ENCODE results near the gene INPP5B.
"Not testable (repeated sequence)": the region's sequence is repeated elsewhere in the genome, so short reads cannot be mapped to it uniquely, and the experiment has no call there.

INPP5B gene

DNA sequence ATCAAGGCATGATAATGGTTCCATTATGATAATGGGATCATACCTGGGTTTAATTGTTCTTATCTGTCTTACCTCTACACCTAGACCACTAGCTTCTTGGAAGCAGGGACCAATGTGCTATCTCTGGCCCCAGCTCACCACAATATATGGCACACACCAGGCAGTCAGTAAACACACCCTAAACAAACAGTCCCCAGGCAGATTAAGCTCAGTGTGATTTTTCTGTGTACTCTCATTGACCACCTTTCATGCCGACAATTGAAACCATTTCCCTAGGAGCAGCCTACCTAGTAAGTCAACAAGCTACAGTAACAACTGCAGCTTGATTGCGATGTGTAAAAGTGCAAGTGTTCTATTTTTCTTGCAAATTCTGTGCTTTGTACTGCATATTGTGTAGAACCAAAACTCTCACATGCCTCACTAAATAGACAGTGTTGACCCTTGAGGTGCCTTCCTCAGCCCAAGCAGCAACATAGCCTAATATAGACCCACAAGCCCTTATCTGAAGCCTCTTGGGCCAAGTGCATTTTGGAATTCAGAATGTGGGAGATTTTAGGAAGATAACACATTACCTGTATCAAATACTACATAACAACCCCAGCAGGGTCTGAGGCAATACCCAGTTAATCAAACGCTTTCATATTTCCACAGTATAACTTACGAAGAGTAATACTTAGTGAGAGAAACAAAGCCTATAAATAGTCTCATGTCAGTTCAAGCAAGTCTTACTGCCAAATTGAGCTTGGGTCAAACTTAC is 32.0 kb downstream of the INPP5B start:
- no peak for DNase-seq (ENCODE audit: low read depth in 2 of 2)

DNA sequence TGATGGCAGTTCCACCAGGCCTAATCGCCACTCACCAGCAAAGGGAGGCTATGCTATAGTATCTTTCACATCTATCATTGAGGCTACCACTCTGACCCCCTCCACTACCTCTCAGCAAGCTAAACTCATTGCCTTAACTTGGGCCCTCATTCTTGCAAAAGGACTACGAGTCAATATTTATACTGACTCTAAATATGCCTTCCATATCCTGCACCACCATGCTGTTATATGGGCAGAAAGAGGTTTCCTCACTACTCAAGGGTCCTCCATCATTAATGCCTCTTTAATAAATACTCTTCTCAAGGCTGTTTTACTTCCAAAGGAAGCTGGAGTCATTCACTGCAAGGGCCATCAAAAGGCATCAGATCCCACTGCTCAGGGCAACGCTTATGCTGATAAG is 35.4 kb downstream of the INPP5B start:
- DNase-seq (ENCODE audit: low read depth in 2 of 2) = not testable (repeated sequence)

DNA sequence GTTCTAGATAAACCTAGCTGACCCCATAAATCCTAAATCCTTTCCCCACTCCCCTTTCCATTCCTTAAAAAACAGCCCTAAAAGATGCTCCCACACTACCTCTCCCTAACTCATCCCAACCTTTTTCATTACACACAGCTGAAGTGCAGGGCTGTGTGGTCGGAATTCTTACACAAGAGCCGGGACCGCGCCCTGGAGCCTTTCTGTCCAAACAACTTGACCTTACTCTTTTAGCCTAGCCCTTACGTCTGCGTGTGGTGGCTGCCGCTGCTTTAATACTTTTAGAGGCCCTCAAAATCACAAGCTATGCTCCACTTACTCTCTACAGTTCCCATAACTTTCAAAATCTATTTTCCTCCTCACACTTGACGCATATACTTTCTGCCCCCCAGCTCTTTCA is 36.0 kb downstream of the INPP5B start:
- DNase-seq (ENCODE audit: low read depth in 2 of 2) = not testable (repeated sequence)

DNA sequence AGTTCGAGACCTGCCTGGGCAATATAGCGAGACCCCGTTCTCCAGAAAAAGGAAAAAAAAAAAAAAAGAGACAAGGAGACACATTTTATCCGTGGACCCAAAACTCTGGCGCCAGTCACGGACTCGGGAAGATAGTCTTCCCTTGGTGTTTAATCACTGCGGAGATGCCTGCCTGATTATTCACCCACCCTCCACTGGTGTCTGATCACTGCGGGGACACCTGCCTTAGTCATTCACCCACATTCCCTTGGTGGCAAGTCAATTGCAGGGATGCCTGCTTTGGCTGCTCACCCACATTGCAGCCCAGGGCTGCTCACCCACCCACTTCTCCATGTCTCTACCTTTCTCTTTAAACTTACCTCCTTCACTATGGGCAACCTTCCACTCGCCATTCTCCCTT is 38.3 kb downstream of the INPP5B start:
- DNase-seq (ENCODE audit: low read depth in 2 of 2) = not testable (repeated sequence)

DNA sequence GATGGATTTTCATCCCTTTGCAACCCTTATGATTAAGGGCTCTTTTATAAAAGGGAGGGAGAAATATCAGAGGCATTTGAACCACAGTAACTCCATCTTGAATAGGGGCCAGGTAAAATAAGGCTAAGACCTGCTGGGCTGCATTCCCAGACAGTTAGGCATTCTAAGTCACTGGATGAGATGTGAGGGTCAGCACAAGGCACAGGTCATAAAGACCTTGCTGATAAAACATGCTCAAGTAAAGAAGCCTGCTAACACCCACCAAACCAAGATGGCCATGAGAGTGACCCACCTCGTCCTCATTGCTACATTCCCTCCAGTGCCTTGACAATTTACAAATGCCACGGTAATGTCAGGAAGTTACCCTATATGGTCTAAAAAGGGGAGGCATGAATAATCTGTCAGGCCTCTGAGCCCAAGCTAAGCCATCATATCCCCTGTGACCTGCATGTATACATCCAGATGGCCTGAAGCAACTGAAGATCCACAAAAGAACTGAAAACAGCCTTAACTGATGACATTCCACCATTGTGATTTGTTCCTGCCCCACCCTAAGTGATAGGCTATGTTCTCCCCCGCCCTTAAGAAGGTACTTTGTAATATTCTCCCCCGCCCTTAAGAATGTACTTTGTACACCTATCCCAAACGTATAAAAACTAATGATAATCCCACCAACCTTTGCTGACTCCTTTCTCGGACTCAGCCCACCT is 39.3 kb downstream of the INPP5B start:
- not testable (repeated sequence) for DNase-seq (ENCODE audit: low read depth in 2 of 2)

DNA sequence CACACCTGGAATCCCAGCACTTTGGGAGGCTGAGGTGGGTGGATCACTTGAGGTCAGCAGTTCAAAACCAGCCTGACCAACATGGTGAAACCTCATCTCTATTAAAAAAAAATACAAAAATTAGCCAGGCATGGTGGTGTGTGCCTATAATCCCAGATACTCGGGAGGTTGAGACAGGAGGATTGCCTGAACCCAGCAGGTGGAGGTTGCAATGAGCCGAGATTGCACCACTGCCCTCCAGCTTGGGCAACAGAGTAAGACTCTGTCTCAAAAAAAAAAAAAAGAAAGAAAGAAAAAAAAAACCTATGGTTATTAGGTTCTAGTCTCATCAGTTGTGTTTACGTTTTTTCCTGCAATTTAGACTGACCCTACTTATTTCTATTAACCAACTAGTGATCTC is 40.3 kb downstream of the INPP5B start:
- not testable (repeated sequence) for DNase-seq (ENCODE audit: low read depth in 2 of 2)

DNA sequence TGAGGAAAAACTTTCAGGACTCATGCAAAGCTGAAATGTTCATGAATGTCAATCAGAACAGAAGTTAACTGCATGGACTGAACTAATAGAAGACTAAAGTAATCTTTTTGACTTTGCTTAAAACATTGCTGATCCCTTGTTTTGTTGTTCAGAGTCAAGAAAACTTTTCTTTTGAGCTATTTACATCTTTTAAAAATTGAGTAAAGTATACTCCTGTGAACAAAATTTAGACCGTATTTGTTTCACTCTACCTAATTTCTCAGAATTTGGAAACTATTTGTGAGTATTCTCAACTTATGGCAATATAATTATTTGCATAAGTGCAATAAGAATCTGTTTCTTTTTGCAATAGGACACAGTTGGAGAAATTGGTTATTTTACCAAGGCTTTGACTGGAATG is 41.1 kb downstream of the INPP5B start:
- DNase-seq (ENCODE audit: low read depth in 2 of 2) = no peak

DNA sequence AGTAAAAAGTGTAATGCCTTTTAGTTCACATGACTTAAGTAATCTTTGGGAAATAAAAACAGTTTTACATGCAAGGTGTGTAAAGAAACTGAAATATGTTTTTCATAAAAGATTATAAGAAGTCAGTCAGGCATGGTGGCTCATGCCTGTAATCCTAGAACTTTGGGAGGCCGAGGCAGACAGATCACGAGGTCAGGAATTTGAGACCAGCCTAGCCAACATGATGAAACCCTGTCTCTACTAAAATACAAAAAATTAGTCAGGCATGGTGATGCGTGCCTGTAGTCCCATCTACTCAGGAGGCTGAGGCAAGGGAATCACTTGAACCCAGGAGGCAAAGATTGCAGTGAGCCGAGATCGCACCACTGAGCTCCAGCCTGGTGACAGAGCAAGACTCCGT is 42.9 kb downstream of the INPP5B start:
- DNase-seq (ENCODE audit: low read depth in 2 of 2) = not testable (repeated sequence)

DNA sequence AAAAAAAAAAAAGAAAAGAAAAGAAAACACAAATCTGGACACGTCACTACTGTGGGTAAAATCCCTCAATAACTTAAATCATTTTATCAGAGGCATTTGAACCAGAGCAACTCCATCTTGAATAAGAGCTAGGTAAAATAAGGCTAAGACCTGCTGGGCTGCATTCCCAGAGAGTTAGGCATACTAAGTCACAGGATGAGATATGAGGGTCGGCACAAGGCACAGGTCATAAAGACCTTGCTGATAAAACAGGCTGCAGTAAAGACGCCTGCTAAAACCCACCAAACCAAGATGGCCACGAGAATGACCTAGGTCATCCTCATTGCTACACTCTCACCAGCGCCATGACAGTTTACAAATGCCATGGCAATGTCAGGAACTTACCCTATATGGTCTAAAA is 43.9 kb downstream of the INPP5B start:
- no peak for DNase-seq (ENCODE audit: low read depth in 2 of 2)

DNA sequence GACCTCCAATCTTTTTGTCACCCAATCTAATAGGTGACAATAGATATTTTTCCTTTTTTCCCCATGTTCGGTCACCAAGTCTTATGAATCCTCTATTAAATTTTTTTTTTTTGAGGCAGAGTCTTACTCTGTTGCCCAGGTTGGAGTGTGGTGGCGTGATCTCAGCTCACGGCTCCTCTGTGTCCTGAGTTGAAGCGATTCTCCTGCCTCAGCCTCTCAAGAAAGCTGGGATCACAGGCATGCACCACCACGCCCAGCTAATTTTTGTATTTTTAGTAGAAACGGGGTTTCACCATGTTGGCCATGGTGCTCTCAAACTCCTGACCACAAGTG is 45.0 kb downstream of the INPP5B start:
- no peak for DNase-seq (ENCODE audit: low read depth in 2 of 2)

DNA sequence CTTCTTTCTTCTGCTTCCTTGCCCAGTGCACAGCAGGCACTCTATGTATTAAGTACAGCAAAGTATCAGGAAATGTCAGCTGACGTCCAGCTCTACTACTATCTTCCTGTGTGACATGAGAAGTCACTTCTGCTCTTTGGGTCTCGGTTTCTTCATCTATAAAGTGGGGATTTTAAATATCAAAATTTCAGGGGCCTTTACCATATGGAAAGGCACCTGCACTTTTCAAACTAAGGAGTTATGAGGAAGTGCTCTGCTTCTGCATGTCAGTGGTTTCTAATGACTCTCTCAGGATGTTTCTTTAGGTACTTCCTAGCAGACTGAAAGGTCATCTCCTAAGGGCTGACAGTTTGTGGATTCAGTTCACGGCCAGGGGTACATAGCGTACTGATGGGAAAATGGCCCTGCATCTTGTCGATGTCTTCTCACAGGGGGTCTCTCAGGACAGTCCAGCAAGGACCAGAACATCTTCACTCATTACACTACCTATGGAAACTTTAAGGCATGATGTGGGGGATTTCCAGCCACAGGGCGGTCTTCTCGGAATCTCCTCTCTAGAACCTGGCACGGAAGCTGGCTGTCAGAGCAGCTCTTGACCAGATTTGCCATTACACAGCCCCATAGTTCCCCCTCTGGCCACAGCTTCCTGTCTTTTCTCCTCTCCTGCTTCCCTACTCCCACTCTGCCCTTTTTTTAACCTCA is 45.5 kb downstream of the INPP5B start:
- DNase-seq (ENCODE audit: low read depth in 2 of 2) = no peak

DNA sequence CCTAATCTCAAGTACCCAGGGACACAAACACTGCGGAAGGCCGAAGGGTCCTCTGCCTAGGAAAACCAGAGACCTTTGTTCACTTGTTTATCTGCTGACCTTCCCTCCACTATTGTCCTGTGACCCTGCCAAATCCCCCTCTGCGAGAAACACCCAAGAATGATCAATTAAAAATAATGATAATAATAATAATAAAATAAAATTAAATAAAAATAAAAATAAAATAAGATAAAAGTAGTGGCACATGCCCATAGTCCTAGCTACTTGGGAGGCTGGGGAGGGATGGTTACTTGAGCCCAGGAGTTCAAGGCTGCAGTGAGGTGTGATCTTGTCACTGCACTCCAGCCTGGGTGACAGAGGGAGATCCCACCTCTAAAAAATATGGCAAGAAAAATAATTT is 49.3 kb downstream of the INPP5B start:
- DNase-seq (ENCODE audit: low read depth in 2 of 2) = not testable (repeated sequence)

DNA sequence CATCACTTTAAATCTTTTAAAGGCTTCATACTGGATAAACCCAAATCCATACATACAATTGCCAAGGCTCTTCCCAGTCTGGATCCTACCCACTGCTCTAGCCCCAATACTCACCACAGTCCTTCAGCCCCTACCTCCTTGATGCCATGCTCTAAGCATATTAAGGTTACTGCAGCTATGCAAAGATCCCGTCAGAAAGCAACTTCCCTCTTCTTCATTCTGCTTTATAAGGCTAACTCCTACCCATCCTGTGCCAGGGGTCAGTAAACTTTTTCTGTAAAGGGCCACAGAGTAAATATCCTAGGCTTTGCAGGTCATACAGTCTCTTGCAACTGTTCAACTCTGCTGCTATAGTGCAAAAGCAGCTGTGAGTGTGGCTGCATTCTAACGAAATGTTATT is 53.2 kb downstream of the INPP5B start:
- no peak for DNase-seq (ENCODE audit: low read depth in 2 of 2)

DNA sequence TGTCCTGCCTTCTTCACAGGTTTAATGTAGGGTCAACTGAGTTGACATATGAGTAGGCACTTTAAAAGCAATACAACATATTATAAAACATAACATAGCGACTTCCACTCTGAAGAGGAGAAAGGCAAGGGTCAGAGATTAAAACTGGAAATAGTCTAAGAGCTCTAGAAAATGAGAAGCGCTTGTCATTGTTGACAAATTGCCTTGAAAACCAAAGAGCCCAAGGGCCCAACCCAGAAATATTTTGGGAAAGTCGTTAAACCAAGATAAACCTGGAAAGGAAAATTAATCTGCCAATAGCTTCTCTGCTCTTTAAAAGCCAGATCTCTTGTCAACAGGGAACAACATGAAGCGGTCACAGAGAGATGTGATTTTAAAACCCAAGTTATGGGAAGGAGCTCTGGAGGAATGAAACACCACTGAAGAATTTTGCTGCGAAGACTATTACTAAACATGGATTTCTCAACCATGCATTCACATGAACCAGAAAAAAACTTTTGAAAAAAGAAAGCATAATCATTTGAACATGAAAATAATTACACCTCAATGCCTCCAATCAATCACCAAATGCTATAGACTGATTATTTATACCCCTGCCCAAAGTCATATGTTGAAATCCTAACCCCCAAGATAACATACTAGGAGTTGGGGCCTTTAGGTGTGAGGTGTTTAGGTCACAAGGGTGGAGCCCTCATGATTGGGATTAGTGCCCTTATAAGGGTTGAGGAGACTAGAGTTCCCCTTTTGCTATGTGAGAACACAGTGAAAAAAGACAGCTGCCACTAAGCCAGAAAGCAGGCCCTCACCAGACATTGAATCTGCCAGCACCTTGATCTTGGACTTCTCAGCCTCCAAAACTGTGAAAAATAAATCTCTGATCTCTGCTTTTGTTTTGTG is 54.5 kb downstream of the INPP5B start:
- no peak for DNase-seq (ENCODE audit: low read depth in 2 of 2)

DNA sequence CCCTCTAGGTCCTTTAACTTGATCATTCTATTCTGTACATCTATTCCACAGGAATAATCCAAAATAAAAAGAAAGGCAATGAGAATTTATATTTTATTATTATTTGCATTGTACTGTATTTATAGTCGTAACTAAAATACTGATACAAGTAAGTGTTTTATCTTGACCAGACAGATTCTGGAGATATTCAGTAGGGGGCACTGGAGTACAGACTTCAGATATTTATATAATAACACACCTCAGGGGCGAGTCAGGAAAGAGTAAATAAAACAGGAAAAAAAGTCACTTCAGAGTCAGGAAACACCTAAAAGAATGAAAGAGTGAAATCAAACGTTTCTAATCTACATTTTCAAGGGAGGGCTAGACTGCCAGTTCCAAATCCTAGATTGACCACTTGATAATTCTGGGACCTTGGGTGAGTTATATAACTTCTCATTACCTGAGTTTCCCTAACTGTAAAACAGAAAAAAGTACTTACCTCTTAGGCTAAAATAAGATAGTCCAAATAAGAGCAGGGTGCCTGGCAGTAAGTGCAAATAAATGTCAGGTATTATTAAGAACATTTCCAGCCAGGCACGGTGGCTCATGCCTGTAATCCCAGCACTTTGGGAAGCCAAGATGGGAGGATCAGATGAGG is 56.4 kb downstream of the INPP5B start:
- no peak for DNase-seq (ENCODE audit: low read depth in 2 of 2)

DNA sequence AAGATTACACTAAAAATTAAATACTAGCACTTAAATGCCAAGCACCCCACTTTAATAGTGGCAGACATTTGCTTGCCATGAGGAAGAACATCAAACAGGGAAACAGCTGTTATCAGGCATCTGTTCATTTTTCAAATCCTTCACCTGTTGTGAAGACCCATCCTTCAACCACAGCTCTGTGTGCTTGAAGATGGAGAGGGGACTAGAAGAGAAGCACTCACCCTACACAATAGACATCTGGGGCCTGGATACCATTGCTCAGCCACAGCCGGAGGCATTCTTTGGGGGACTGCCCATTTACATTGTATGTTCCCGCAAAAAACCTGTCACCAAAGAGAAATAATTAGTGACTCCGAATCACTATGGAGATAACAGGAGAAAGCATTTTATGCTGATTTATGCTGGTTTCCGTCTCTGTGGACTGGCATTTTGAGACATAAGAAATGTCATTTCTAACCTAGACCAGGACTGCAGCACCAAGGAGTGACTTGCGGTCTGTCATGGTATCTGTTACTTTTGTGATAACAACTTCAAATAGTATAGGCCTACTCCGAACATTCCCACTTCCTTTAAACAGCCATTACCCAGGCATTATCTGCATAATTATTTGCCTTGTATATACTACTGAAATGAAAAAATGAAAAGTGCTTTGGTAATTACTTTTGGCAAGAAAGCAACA is 58.7 kb downstream of the INPP5B start:
- no peak for DNase-seq (ENCODE audit: low read depth in 2 of 2)

DNA sequence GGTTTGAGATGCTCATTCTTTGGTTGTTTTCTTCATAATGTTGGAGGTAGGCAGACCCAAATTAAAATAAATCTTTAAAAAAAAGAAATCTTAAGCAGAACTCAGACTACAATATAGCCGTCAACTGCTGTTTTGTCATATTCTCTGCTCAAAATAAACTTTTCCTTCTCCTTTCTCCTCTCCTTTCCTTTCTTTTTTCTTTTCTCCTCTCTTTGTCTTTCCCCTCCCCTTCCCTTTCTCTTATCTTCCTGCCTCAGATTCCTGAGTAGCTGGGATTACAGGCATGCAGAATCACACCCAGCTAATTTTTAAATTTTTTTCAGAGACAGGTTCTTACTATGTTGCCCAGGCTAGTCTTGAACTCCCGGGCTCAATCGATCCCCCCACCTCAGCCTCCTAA is 62.7 kb downstream of the INPP5B start:
- DNase-seq (ENCODE audit: low read depth in 2 of 2) = no peak

DNA sequence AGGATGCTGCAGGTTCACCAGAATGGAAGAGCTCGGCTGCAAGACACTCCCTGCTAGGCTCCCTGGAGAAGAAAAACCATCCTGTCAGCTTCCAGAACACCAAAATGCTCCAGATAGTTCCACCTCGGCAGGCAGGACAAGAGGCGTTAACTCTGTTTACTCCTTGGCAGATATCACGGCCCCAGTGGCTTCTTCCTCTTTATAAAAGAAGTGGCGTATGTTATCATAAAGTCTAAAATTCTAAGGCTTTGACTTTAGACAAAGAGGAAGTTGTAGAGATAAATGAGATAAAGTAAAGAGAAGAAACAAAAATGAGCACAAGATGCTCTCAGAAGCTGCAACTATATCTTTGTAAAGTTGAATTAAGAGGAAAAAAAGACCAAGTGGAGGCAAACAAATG is 63.2 kb downstream of the INPP5B start:
- no peak for DNase-seq (ENCODE audit: low read depth in 2 of 2)

DNA sequence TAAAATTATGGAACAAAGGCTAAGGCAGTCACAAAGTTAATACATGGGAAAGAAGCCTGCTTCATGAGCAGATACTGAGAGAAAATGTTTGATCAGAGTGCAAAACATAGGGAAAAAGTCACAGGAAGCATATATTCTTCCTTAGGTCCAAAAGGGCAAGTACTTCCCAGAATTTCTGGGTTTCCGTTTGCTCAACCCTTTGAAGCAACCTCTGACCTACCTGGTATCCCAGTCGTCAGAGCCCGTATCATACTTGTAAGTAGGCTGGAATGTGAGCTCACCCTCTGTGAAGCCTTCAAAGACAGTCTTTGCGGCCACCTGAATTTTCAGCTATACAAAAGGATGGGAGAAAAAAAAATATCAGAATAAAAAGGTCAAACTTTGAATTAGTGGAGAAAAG is 67.0 kb downstream of the INPP5B start:
- no peak for DNase-seq (ENCODE audit: low read depth in 2 of 2)

DNA sequence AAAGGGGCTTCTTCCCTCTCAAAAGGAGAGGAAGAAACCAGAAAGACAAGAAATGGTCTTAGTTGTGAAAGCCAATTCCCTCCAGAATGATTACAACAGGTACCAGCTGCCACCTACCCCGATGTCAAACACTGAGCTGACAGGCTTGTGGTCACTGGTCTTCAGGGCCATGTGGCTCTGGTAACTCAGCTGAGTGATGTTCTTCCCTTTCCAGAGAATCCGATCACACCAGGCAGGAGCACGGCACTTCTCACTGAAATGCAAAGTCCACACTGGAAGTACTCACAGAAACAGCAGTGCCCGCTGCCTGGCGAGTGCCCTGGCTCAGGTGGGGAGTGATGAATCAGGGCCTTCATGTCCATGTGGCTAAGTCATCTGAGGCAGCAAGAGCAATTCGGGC is 68.8 kb downstream of the INPP5B start:
- DNase-seq (ENCODE audit: low read depth in 2 of 2) = no peak

DNA sequence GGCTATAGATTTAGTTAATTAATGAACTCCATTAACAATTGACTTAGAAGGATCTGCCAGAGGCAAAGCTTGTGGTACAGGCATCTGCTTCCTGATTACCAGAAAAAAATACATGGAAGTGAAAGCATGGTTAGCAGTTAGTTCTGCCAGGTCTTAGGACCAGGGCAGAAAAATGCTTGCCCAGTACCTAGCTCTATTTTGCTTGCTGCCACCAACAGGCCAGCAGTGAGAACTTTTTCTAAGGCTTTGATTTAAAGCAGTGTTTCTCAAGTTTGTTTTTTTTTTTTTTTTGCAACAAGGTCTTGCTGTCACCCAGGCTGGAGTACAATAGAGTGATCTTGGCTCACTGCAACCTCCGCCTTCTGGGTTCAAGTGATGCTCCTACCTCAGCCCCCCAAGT is 71.0 kb downstream of the INPP5B start:
- DNase-seq (ENCODE audit: low read depth in 2 of 2) = no peak

Data from activated CD8-positive, alpha-beta memory T cell treated with anti-CD3 and anti-CD28 coated beads for 4 hours (primary cell).